Right lobe of liver (tissue), 6 donors: ENCODE results near the gene USP16. TPM values are rescaled to one million over a fixed set of nuclear protein-coding genes. Genes with fewer than 3 reads are reported as not detected.
"Not testable (repeated sequence)": the region's sequence is repeated elsewhere in the genome, so short reads cannot be mapped to it uniquely, and the experiment has no call there.

Experiments used
- ATAC-seq, 4 donors: fragments of 200-7000 bp; cut with Tn5 transposase; one replicate each; pipeline ENCODE4 v1.9.1; 2020; ENCODE audit warnings: mild to moderate bottlenecking in 4 of 4, moderate library complexity in 4 of 4
- DNase-seq, 3 donors: peaks; one replicate each; pipeline ENCODE4 v3.0.0-alpha.2; 2020
- H3K27ac ChIP-seq, 3 donors: fragments of 200-600 bp; one replicate each; pipeline ENCODE4 v1.8.0; 2022
- H3K27me3 ChIP-seq, 2 donors: fragments of 200-600 bp; one replicate each; pipeline ENCODE4 v1.8.0; 2022
- H3K36me3 ChIP-seq, 4 donors: fragments of 200-600 bp; sonication (generic) in 1 of 4; one replicate each; pipeline versions ENCODE4 v1.5.1 to v1.8.0; 2017 to 2022; ENCODE audit warnings: control low read depth in 1 of 4
- H3K4me1 ChIP-seq, 4 donors: fragments of 200-600 bp; sonication (generic) in 1 of 4; one replicate each; pipeline versions ENCODE4 v1.5.1 to v1.8.0; 2017 to 2022; ENCODE audit warnings: control low read depth in 1 of 4
- H3K4me3 ChIP-seq, 3 donors: fragments of 200-600 bp; one replicate each; pipeline ENCODE4 v1.8.0; 2022
- H3K9me3 ChIP-seq, 4 donors: fragments of 200-600 bp; sonication (generic) in 1 of 4; one replicate each; pipeline versions ENCODE4 v1.5.1 to v1.8.0; 2017 to 2022; ENCODE audit warnings: control low read depth in 1 of 4
- CTCF ChIP-seq, 4 donors: fragments of 200-600 bp in 3 of 4; fragments of 450-650 bp in 1 of 4; IDR thresholded peaks; one replicate each; pipeline versions ENCODE4 v1.5.1 to v1.8.0; 2016 to 2022; ENCODE audit warnings: antibody characterized with exemption in 4 of 4, mild to moderate bottlenecking in 2 of 4
- POLR2A ChIP-seq: fragments of 450-650 bp; IDR thresholded peaks from one replicate; pipeline ENCODE4 v1.6.1; 2017; ENCODE audit warnings: antibody characterized with exemption, mild to moderate bottlenecking
- WGBS: methylation state at CpG from one replicate; pipeline ENCODE4 v1.1.6; 2018; ENCODE audit warnings: low coverage, low lambda C conversion rate; ENCODE audit not compliant: insufficient coverage; ENCODE audit errors: missing lambda C conversion rate; 5-methylcytosine and 5-hydroxymethylcytosine counted together
- intact Hi-C, 2 donors: fragments of 100-400 bp; cut with DNase I; formaldehyde crosslinking; loops; one replicate each; pipeline versions ENCODE4 v1.11.2 to v1.14.1; 2022
- total RNA-seq, 6 experiments: library from RNA; depleted of rRNA in 2 of 6; stranded (reverse); fragments of >200 nt in 2 of 6; fragmentation: NEBNext Ultra II Directional in 3 of 6; extraction: Animal tissue kit (Norgen Biotek cat#: 25700) in 3 of 6; gene quantifications; one replicate each; pipeline versions ENCODE4 v1.1.0 to v1.2.4, GENCODE V29; 2016 to 2023
- donor health status: DM: no; HTN: yes; CAD: no.
- donor health status: DM: no; HTN: no; CAD: no.
- donor health status: DM: no; HTN: no; CAD: no.
- donor health status: DM: no; HTN: yes; CAD: no.
- donor health status: DM: no; HTN: yes; CAD: no.

Gene USP16
- total RNA-seq, 6 experiments from 2014 or later: 14.1 to 20.5 (median 17.4) TPM

- no peak overlapping the region for H3K4me3 ChIP-seq
- no peaks in the 10 kb centered on the region for H3K36me3 ChIP-seq
- ATAC-seq (no peak), DNase-seq (no peak)
- H3K27me3 ChIP-seq: no peaks in the 10 kb centered on the region
- H3K4me1 ChIP-seq: peaks cover 0 to 28% (median 7%) of the 10 kb centered on the region in 4 donors
- TF ChIP-seq CTCF (IDR thresholded peaks at IDR 0.05): no peak
- TF ChIP-seq POLR2A: no peak
- WGBS: 95% methylated on average over 8 of the region's 9 CpGs
- H3K27ac ChIP-seq: peak overlapping the region in 1 of 3 donors; percentile 91
- intact Hi-C loops: no loop called here
- no peaks in the 10 kb centered on the region for H3K9me3 ChIP-seq
Measured at GRCh38 chr21:29075706-29076466, 51.4 kb downstream of the USP16 start.

- TF ChIP-seq POLR2A: peak; percentile 13
- DNase-seq (peak; percentile 61 to 75 (median 73)), ATAC-seq (peak in 1 of 4 donors; percentile 14)
Measured at GRCh38 chr21:29076731-29077640, 52.5 kb downstream of the USP16 start.

GRCh38 chr21:29077651-29078090 is 53.2 kb downstream of the USP16 start:
- 46% methylated on average over 1 of the region's 6 CpGs for WGBS
- intact Hi-C loops: no loop called here
- TF ChIP-seq POLR2A: no peak
- no peak for TF ChIP-seq CTCF (IDR thresholded peaks at IDR 0.05)
- DNase-seq: no peak
- ATAC-seq: peak in 1 of 4 donors; percentile 10
- no peaks in the 10 kb centered on the region for H3K36me3 ChIP-seq
- H3K4me3 ChIP-seq: peak overlapping the region; percentile 38 to 63 (median 57)
- H3K27ac ChIP-seq: peak overlapping the region; percentile 64 to 91 (median 72)
- no peaks in the 10 kb centered on the region for H3K9me3 ChIP-seq
- H3K27me3 ChIP-seq: no peaks in the 10 kb centered on the region
- H3K4me1 ChIP-seq: peaks cover 0 to 13% (median 0%) of the 10 kb centered on the region in 4 donors

More at GRCh38 chr21:29076731-29077640, 52.5 kb downstream of the USP16 start:
- intact Hi-C loops, H3K27me3 ChIP-seq, H3K36me3 ChIP-seq, H3K9me3 ChIP-seq: not testable (repeated sequence)
- peak overlapping the region; percentile 64 to 91 (median 72) for H3K27ac ChIP-seq
- H3K4me3 ChIP-seq: peak overlapping the region; percentile 38 to 63 (median 57)
- 82% methylated on average over 3 of the region's 50 CpGs for WGBS
- H3K4me1 ChIP-seq: peaks cover 0 to 18% (median 3%) of the 10 kb centered on the region in 4 donors

GRCh38 chr21:29078869-29079767 is 54.6 kb downstream of the USP16 start:
- no peak for DNase-seq
- WGBS: 45% methylated on average over 7 of the region's 8 CpGs
- Histone ChIP-seq H3K36me3 (no peaks in the 10 kb centered on the region), H3K4me1 (peaks cover 0 to 13% (median 0%) of the 10 kb centered on the region in 4 donors), H3K4me3 (no peak overlapping the region), H3K9me3 (no peaks in the 10 kb centered on the region), H3K27me3 (no peaks in the 10 kb centered on the region), H3K27ac (no peak overlapping the region)
- intact Hi-C loops: no loop called here
- peak in 3 of 4 donors; percentile 13 to 18 (median 16) for ATAC-seq
- TF ChIP-seq CTCF (IDR thresholded peaks at IDR 0.05): no peak
- no peak for TF ChIP-seq POLR2A
